Measurements from ENCODE around the gene PUS1. TPM values are rescaled to one million over a fixed set of nuclear protein-coding genes. Genes with fewer than 3 reads are reported as not detected.

Gene PUS1
- total RNA-seq, 3 donors from 2014 or later, result 8.8 to 31.5 (median 20.9) TPM

- no peak for TF ChIP-seq POLR2AphosphoS5 (IDR thresholded peaks at IDR 0.05)
- no peak for TF ChIP-seq POLR2A (IDR thresholded peaks at IDR 0.05)
- no peak for TF ChIP-seq CTCF (IDR thresholded peaks at IDR 0.05)
- no peak overlapping the region for H3K27ac ChIP-seq
- intact Hi-C loops (cut with DNase I; ENCODE audit: low total_unique reads), result no loop called here
- no peaks in the 10 kb centered on the region for H3K27me3 ChIP-seq
- no peaks in the 10 kb centered on the region for H3K9me3 ChIP-seq
- no peaks in the 10 kb centered on the region for H3K4me1 ChIP-seq
- H3K4me3 ChIP-seq, result no peak overlapping the region
- DNase-seq (ENCODE audit: low spot score in 2 of 2), result no peak
- peaks cover 11% of the 10 kb centered on the region for H3K36me3 ChIP-seq
Measured at GRCh38 chr12:131917711-131918306, 11.3 kb upstream of the PUS1 start.

- DNase-seq (ENCODE audit: low spot score in 2 of 2), result no peak
- no peaks in the 10 kb centered on the region for H3K27me3 ChIP-seq
- no peaks in the 10 kb centered on the region for H3K9me3 ChIP-seq
- H3K36me3 ChIP-seq, result peaks cover 11% of the 10 kb centered on the region
- TF ChIP-seq POLR2A (IDR thresholded peaks at IDR 0.05) (no peak), POLR2AphosphoS5 (IDR thresholded peaks at IDR 0.05) (no peak), CTCF (IDR thresholded peaks at IDR 0.05) (no peak)
- H3K4me1 ChIP-seq, result no peaks in the 10 kb centered on the region
- no peak overlapping the region for H3K27ac ChIP-seq
- H3K4me3 ChIP-seq, result no peak overlapping the region
- intact Hi-C loops (cut with DNase I; ENCODE audit: low total_unique reads), result no loop called here
Measured at GRCh38 chr12:131918311-131919050, 10.6 kb upstream of the PUS1 start.

GRCh38 chr12:131919051-131919347, 10.1 kb upstream of the PUS1 start:
- Histone ChIP-seq H3K36me3 (peaks cover 8% of the 10 kb centered on the region), H3K27ac (no peak overlapping the region), H3K9me3 (no peaks in the 10 kb centered on the region), H3K4me1 (no peaks in the 10 kb centered on the region), H3K27me3 (no peaks in the 10 kb centered on the region), H3K4me3 (no peak overlapping the region)
- TF ChIP-seq POLR2A (IDR thresholded peaks at IDR 0.05) (no peak), POLR2AphosphoS5 (IDR thresholded peaks at IDR 0.05) (no peak), CTCF (IDR thresholded peaks at IDR 0.05) (no peak)
- DNase-seq (ENCODE audit: low spot score in 2 of 2), result no peak
- intact Hi-C loops (cut with DNase I; ENCODE audit: low total_unique reads), result no loop called here

GRCh38 chr12:131919366-131920156, 9.5 kb upstream of the PUS1 start:
- no peak overlapping the region for H3K27ac ChIP-seq
- H3K27me3 ChIP-seq, result no peaks in the 10 kb centered on the region
- TF ChIP-seq POLR2AphosphoS5 (IDR thresholded peaks at IDR 0.05) (no peak), POLR2A (IDR thresholded peaks at IDR 0.05) (no peak), CTCF (IDR thresholded peaks at IDR 0.05) (no peak)
- H3K4me3 ChIP-seq, result no peak overlapping the region
- no peaks in the 10 kb centered on the region for H3K9me3 ChIP-seq
- H3K36me3 ChIP-seq, result peaks cover 3% of the 10 kb centered on the region
- intact Hi-C loops (cut with DNase I; ENCODE audit: low total_unique reads), result no loop called here
- no peaks in the 10 kb centered on the region for H3K4me1 ChIP-seq
- DNase-seq (ENCODE audit: low spot score in 2 of 2), result no peak

GRCh38 chr12:131920157-131920508, 8.9 kb upstream of the PUS1 start:
- DNase-seq (ENCODE audit: low spot score in 2 of 2), result no peak
- TF ChIP-seq POLR2A (IDR thresholded peaks at IDR 0.05), result no peak
- no peak for TF ChIP-seq CTCF (IDR thresholded peaks at IDR 0.05)
- no peak for TF ChIP-seq POLR2AphosphoS5 (IDR thresholded peaks at IDR 0.05)
- Histone ChIP-seq H3K9me3 (no peaks in the 10 kb centered on the region), H3K27ac (no peak overlapping the region), H3K4me1 (no peaks in the 10 kb centered on the region), H3K27me3 (no peaks in the 10 kb centered on the region), H3K36me3 (no peaks in the 10 kb centered on the region), H3K4me3 (no peak overlapping the region)
- intact Hi-C loops (cut with DNase I; ENCODE audit: low total_unique reads), result no loop called here

All from breast epithelium (tissue), 4 donors.